Neural cell (in vitro differentiated cells): ENCODE data around the gene BIRC6.
"Not testable (repeated sequence)": the region's sequence is repeated elsewhere in the genome, so short reads cannot be mapped to it uniquely, and the experiment has no call there.

Experiments used
- CTCF ChIP-seq: fragments of 450-650 bp; IDR thresholded peaks from 2 replicates; pipeline ENCODE4 v1.5.1; 2014; ENCODE audit warnings: antibody characterized with exemption, mild to moderate bottlenecking, moderate library complexity; ENCODE audit not compliant: poor library complexity, severe bottlenecking
- EP300 ChIP-seq: fragments of 450-650 bp; conservative IDR thresholded peaks from 2 replicates; pipeline ENCODE4 v1.6.1; 2014; ENCODE audit warnings: antibody characterized with exemption, mild to moderate bottlenecking, moderate library complexity; ENCODE audit not compliant: poor library complexity, severe bottlenecking
- EZH2 ChIP-seq: fragments of 200-600, 300-800 bp; shearing (Covaris generic), sonication (generic); IDR thresholded peaks from 2 replicates; pipeline ENCODE4 v1.6.1; 2014; ENCODE audit warnings: antibody characterized with exemption, low read length, borderline replicate concordance, mild to moderate bottlenecking; ENCODE audit not compliant: insufficient read depth, poor library complexity, severe bottlenecking
- POLR2AphosphoS5 ChIP-seq: IDR thresholded peaks from 2 replicates; pipeline ENCODE4 v1.6.1; 2012

GRCh38 chr2:32350797-32351196 is 6.0 kb upstream of the BIRC6 start:
- not testable (repeated sequence) for TF ChIP-seq CTCF, POLR2AphosphoS5, EP300, EZH2
